ENCODE data around the gene GATA5. TPM values are rescaled to one million over a fixed set of nuclear protein-coding genes. Genes with fewer than 3 reads are reported as not detected.

GATA5 gene
- polyA plus RNA-seq, 1 donor from 2014 or later = not detected

DNA sequence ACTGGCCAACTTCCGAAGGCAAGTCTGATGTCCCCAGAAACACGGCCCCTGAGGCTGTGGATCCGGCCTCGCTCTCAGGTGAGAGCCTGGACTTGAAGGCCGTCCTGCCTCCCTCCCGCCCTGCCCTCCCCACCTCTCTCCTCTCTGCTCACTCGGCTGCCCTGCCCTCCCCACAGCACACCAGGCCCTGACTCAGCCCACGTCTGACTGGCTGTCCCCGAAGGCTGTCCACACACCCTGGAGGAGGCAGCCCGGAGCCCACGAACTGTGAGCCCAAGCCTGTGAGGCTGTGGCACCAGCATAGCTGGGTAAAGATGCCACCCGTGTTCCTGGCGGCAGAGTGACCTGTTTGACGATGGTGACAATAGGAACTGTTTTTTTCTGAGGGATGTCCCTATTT is 16.3 kb downstream of the GATA5 start:
- H3K27ac ChIP-seq (ENCODE audit: low read length) = no peak overlapping the region
- H3K27me3 ChIP-seq (ENCODE audit: insufficient read depth, low read depth, low read length) = no peaks in the 10 kb centered on the region

GRCh38 chr20:62458275-62459251 is 17.2 kb downstream of the GATA5 start:
- Histone ChIP-seq H3K9ac (ENCODE audit: low read length) (no peak overlapping the region), H3K27me3 (ENCODE audit: insufficient read depth, low read depth, low read length) (no peaks in the 10 kb centered on the region), H2AFZ (ENCODE audit: low read depth, low read length) (no peak overlapping the region), H4K20me1 (ENCODE audit: insufficient read depth) (no peaks in the 10 kb centered on the region), H3F3A (ENCODE audit: insufficient read depth, low read length, poor library complexity, severe bottlenecking) (no peaks in the 10 kb centered on the region), H3K36me3 (ENCODE audit: insufficient read depth, low read length) (no peaks in the 10 kb centered on the region), H3K9me2 (ENCODE audit: insufficient read depth, low read length) (no peaks in the 10 kb centered on the region), H3K4me3 (ENCODE audit: low read length) (no peak overlapping the region), H3K4me2 (ENCODE audit: low read length) (no peak overlapping the region), H3K79me2 (replicated peaks; ENCODE audit: insufficient read depth, low read length) (no peaks in the 10 kb centered on the region), H3K27ac (ENCODE audit: low read length) (no peak overlapping the region), H3K9me3 (ENCODE audit: low read length) (no peaks in the 10 kb centered on the region)
- TF ChIP-seq SMC3 (conservative IDR thresholded peaks at IDR 0.05; ENCODE audit: poor library complexity) = no peak
- no peak for TF ChIP-seq EZH2 (IDR thresholded peaks at IDR 0.05; ENCODE audit: borderline replicate concordance, insufficient read depth, low read length, poor library complexity, severe bottlenecking)
- TF ChIP-seq EP300 (conservative IDR thresholded peaks at IDR 0.05; ENCODE audit: poor library complexity, severe bottlenecking) = no peak
- no peak for TF ChIP-seq TAF1 (IDR thresholded peaks at IDR 0.05; ENCODE audit: low read depth)
- TF ChIP-seq, protein P1, sequence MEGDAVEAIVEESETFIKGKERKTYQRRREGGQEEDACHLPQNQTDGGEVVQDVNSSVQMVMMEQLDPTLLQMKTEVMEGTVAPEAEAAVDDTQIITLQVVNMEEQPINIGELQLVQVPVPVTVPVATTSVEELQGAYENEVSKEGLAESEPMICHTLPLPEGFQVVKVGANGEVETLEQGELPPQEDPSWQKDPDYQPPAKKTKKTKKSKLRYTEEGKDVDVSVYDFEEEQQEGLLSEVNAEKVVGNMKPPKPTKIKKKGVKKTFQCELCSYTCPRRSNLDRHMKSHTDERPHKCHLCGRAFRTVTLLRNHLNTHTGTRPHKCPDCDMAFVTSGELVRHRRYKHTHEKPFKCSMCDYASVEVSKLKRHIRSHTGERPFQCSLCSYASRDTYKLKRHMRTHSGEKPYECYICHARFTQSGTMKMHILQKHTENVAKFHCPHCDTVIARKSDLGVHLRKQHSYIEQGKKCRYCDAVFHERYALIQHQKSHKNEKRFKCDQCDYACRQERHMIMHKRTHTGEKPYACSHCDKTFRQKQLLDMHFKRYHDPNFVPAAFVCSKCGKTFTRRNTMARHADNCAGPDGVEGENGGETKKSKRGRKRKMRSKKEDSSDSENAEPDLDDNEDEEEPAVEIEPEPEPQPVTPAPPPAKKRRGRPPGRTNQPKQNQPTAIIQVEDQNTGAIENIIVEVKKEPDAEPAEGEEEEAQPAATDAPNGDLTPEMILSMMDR (IDR thresholded peaks at IDR 0.05; ENCODE audit: poor library complexity, severe bottlenecking) = no peak
- TF ChIP-seq MXI1 (conservative IDR thresholded peaks at IDR 0.05; ENCODE audit: poor library complexity, severe bottlenecking) = no peak
- no peak for TF ChIP-seq RAD21 (conservative IDR thresholded peaks at IDR 0.05)
- no peak for TF ChIP-seq POLR2AphosphoS5 (IDR thresholded peaks at IDR 0.05)

More for the DNA sequence above, 16.3 kb downstream of the GATA5 start:
- Histone ChIP-seq H3F3A (ENCODE audit: insufficient read depth, low read length, poor library complexity, severe bottlenecking) (no peaks in the 10 kb centered on the region), H3K79me2 (replicated peaks; ENCODE audit: insufficient read depth, low read length) (no peaks in the 10 kb centered on the region), H3K4me2 (ENCODE audit: low read length) (no peak overlapping the region), H3K9ac (ENCODE audit: low read length) (no peak overlapping the region), H3K9me2 (ENCODE audit: insufficient read depth, low read length) (no peaks in the 10 kb centered on the region), H3K36me3 (ENCODE audit: insufficient read depth, low read length) (no peaks in the 10 kb centered on the region), H4K20me1 (ENCODE audit: insufficient read depth) (no peaks in the 10 kb centered on the region), H2AFZ (ENCODE audit: low read depth, low read length) (no peak overlapping the region), H3K9me3 (ENCODE audit: low read length) (no peaks in the 10 kb centered on the region), H3K4me3 (ENCODE audit: low read length) (no peak overlapping the region)
- TF ChIP-seq, protein P2, sequence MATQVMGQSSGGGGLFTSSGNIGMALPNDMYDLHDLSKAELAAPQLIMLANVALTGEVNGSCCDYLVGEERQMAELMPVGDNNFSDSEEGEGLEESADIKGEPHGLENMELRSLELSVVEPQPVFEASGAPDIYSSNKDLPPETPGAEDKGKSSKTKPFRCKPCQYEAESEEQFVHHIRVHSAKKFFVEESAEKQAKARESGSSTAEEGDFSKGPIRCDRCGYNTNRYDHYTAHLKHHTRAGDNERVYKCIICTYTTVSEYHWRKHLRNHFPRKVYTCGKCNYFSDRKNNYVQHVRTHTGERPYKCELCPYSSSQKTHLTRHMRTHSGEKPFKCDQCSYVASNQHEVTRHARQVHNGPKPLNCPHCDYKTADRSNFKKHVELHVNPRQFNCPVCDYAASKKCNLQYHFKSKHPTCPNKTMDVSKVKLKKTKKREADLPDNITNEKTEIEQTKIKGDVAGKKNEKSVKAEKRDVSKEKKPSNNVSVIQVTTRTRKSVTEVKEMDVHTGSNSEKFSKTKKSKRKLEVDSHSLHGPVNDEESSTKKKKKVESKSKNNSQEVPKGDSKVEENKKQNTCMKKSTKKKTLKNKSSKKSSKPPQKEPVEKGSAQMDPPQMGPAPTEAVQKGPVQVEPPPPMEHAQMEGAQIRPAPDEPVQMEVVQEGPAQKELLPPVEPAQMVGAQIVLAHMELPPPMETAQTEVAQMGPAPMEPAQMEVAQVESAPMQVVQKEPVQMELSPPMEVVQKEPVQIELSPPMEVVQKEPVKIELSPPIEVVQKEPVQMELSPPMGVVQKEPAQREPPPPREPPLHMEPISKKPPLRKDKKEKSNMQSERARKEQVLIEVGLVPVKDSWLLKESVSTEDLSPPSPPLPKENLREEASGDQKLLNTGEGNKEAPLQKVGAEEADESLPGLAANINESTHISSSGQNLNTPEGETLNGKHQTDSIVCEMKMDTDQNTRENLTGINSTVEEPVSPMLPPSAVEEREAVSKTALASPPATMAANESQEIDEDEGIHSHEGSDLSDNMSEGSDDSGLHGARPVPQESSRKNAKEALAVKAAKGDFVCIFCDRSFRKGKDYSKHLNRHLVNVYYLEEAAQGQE (IDR thresholded peaks at IDR 0.05; ENCODE audit: borderline replicate concordance) = no peak
- TF ChIP-seq MXI1 (conservative IDR thresholded peaks at IDR 0.05; ENCODE audit: poor library complexity, severe bottlenecking) (no peak), SMC3 (conservative IDR thresholded peaks at IDR 0.05; ENCODE audit: poor library complexity) (no peak), POLR2AphosphoS5 (IDR thresholded peaks at IDR 0.05) (no peak), EP300 (conservative IDR thresholded peaks at IDR 0.05; ENCODE audit: poor library complexity, severe bottlenecking) (no peak), EZH2 (IDR thresholded peaks at IDR 0.05; ENCODE audit: borderline replicate concordance, insufficient read depth, low read length, poor library complexity, severe bottlenecking) (no peak), TAF1 (IDR thresholded peaks at IDR 0.05; ENCODE audit: low read depth) (no peak), RAD21 (conservative IDR thresholded peaks at IDR 0.05) (no peak)
- TF ChIP-seq, protein P1 (IDR thresholded peaks at IDR 0.05; ENCODE audit: poor library complexity, severe bottlenecking) = no peak
